Right cardiac atrium (tissue), 5 donors: ENCODE results near the gene SMIM12. TPM values are rescaled to one million over a fixed set of nuclear protein-coding genes. Genes with fewer than 3 reads are reported as not detected.
"Not testable (repeated sequence)": the region's sequence is repeated elsewhere in the genome, so short reads cannot be mapped to it uniquely, and the experiment has no call there.

Experiments used
- ATAC-seq, 2 donors: fragments of 200-7000 bp; cut with Tn5 transposase; one replicate each; pipeline versions ENCODE4 v1.8.0 to v1.9.1; 2020; ENCODE audit warnings: moderate library complexity in 2 of 2, mild to moderate bottlenecking in 1 of 2
- DNase-seq, 3 donors: peaks; one replicate each; pipeline ENCODE4 v3.0.0-alpha.2; 2020
- H3K27ac ChIP-seq: one replicate; pipeline ENCODE4 v1.5.1; 2013; ENCODE audit warnings: mild to moderate bottlenecking, low read length, control low read depth, moderate library complexity
- H3K27me3 ChIP-seq: one replicate; pipeline ENCODE4 v1.6.1; 2013; ENCODE audit not compliant: control insufficient read depth, insufficient read depth
- H3K4me1 ChIP-seq: one replicate; pipeline ENCODE4 v1.6.1; 2013; ENCODE audit warnings: low read length; ENCODE audit not compliant: control insufficient read depth, insufficient read depth
- H3K4me3 ChIP-seq: one replicate; pipeline ENCODE4 v1.5.1; 2013; ENCODE audit warnings: low read length, control low read depth
- H3K9me3 ChIP-seq: one replicate; pipeline ENCODE4 v1.6.1; 2013; ENCODE audit warnings: low read length; ENCODE audit not compliant: control insufficient read depth
- WGBS: extraction: QIAGEN DNeasy Blood & Tissue Kit; methylation state at CpG from one replicate; pipeline ENCODE4 v1.1.7; 2013; 5-methylcytosine and 5-hydroxymethylcytosine counted together
- intact Hi-C, 4 donors: fragments of 100-400 bp; cut with DNase I; formaldehyde crosslinking; loops; one replicate each; pipeline versions ENCODE4 v1.11.0 to v1.14.0; 2022 to 2023
- polyA plus RNA-seq: library from polyadenylated mRNA; stranded (reverse); fragments of 200-250 nt; gene quantifications from one replicate; pipeline ENCODE4 v1.2.3, GENCODE V29; 2013
- total RNA-seq, 4 donors: library from RNA; stranded (reverse); fragmentation: NEBNext Ultra II Directional; extraction: Animal tissue kit (Norgen Biotek cat#: 25700); gene quantifications; one replicate each; pipeline ENCODE4 v1.2.1, GENCODE V29; 2021
- donor health status: healthy with polysubstance abuse.
- donor health status: DM: no; HTN: yes; CAD: no.
- donor health status: DM: no; HTN: no; CAD: no.
- donor health status: DM: no; HTN: yes; CAD: no; lungs with severe emphysema.
- donor health status: DM: yes; HTN: yes; CAD: no.

The SMIM12 gene
- total and polyA plus RNA-seq, 5 donors, result 35.3 to 58.7 (median 40.4) TPM

DNA sequence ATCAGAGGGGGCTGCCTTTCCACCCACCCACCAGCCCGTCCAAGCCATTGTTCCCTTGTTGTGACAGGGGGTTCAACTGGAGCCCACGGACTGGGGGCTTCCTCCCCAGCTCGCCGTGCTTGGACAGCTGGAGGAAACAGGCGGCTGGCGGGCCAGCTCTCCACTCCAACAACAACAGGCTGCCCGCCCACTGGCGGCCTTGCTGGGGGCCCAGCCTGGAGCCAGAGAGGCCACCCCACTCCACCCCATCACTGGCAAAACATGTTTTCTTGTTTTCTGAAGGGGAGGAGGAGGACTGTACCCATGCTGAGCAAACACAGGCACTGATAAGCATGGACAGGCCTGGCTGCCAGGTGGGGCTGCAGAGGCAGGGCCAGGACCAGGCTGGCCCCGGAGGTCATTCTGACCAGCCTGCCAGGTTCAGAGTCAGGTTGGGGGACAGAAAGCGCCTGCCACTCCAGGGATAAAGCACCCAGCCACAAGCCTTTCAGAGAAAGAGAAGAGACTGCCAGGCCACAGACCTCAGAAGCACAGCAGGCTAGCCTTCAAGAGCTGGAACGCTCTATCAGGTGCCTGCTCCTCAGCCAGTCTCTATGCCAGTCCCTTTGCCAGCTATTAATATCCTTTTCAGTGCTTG is 34.0 kb downstream of the SMIM12 start:
- Histone ChIP-seq H3K4me3 (no peak overlapping the region), H3K9me3 (no peaks in the 10 kb centered on the region), H3K27ac (no peak overlapping the region), H3K27me3 (no peaks in the 10 kb centered on the region), H3K4me1 (peaks cover 2% of the 10 kb centered on the region)
- intact Hi-C loops, result no loop called here
- WGBS, result 58% methylated on average over 11 of the region's 11 CpGs
- peak; percentile 37 to 83 (median 77) for DNase-seq
- ATAC-seq, result peak; percentile 88 to 92

DNA sequence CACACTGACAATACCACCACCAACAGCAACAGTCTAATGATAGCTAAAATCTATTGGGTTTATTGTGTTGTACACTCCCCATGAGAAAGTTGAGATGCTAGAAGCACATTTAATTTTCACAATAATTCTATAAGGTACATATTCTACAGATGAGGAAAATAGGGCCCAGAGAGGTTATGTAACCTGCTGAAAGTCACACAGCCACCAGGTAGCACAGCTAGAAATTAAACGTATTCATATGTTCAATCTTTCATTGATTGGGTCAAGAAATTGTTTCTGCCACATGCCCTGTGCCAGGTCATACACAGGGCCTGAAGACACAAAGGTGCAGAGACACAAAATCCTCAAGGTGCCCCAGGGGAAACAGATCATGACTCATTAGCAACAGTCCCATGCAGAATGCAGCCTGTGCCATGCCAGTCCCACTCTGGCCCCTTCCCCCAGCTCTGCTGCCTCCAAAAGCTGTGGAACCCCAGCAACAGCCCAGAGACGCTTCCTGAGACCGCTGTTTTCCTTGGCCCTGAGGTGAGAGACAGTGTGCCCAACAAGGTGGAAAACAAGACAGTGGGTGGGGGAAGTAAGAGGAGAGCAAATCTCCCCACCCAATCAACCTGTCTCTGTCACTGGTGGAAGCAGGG is 34.6 kb downstream of the SMIM12 start:
- Histone ChIP-seq H3K27ac (no peak overlapping the region), H3K4me1 (peaks cover 2% of the 10 kb centered on the region), H3K9me3 (no peaks in the 10 kb centered on the region), H3K27me3 (no peaks in the 10 kb centered on the region), H3K4me3 (no peak overlapping the region)
- 91% methylated on average over 3 of the region's 3 CpGs for WGBS
- intact Hi-C loops, result no loop called here
- ATAC-seq (peak; percentile 45 to 50), DNase-seq (no peak)

DNA sequence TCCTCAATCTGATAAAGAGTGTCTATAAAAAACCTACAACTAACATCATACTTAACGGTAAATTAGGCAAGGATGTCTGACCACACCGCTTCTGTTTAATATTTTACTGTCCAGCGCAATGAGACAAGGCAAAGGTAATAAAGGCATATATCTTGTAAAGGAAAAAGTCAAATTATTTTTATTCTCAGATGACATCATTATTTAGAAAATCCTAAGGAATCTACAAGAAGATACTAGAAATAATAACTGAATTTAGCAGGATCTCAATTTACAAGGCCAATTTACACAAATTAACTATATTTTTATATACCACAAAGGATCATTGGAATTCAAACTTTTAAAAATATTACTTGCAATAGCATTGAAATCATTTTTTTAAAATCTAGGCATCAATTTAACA is 37.3 kb downstream of the SMIM12 start:
- Histone ChIP-seq H3K27ac (no peak overlapping the region), H3K4me1 (peaks cover 2% of the 10 kb centered on the region), H3K9me3 (no peaks in the 10 kb centered on the region), H3K27me3 (no peaks in the 10 kb centered on the region), H3K4me3 (no peak overlapping the region)
- DNase-seq (no peak), ATAC-seq (no peak)
- 72% methylated on average over 3 of the region's 3 CpGs for WGBS
- intact Hi-C loops, result no loop called here

DNA sequence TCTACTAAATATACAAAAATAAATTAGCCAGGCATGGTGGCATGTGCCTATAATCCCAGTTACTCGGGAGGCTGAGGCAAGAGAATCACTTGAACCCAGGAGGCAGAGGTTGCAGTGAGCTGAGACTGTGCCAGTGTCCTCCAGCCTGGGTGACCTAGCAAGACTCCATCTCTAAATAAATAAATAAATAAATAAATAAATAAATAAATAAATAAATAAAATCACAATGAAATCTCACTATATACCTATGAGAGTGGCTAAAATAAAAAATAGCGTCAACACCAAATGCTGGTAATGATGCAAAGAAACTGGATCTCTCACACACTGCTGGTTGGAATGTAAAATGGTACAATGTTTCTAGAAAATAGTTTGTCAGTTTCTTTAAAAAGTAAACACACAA is 40.7 kb downstream of the SMIM12 start:
- DNase-seq, intact Hi-C loops, H3K9me3 ChIP-seq, H3K27ac ChIP-seq, H3K4me1 ChIP-seq, H3K4me3 ChIP-seq, ATAC-seq, H3K27me3 ChIP-seq: not testable (repeated sequence)
- WGBS, result 94% methylated on average over 2 of the region's 2 CpGs

DNA sequence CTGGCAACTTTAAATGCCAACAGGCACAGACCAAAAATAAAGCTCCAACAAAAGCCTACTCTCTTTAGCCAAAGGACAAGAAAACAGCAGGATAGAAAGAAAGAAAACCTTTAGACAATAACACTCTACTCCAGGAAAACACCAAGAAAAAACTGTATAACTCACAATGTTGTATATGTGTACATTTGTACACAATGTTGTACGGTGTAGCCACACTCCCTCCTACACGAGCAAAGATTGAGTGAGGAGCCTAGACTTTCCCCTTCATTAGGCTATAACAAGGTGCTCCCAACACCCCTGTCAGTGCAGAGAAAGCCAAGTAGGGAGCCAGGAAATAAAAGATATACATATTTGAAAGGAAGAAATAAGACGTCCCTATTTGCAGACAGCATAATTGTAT is 42.8 kb downstream of the SMIM12 start:
- DNase-seq (no peak), ATAC-seq (no peak)
- WGBS, result 69% methylated on average over 3 of the region's 3 CpGs
- H3K4me1 ChIP-seq, result no peaks in the 10 kb centered on the region
- no peak overlapping the region for H3K4me3 ChIP-seq
- intact Hi-C loops, result no loop called here
- H3K9me3 ChIP-seq, result no peaks in the 10 kb centered on the region
- H3K27ac ChIP-seq, result no peak overlapping the region
- no peaks in the 10 kb centered on the region for H3K27me3 ChIP-seq

DNA sequence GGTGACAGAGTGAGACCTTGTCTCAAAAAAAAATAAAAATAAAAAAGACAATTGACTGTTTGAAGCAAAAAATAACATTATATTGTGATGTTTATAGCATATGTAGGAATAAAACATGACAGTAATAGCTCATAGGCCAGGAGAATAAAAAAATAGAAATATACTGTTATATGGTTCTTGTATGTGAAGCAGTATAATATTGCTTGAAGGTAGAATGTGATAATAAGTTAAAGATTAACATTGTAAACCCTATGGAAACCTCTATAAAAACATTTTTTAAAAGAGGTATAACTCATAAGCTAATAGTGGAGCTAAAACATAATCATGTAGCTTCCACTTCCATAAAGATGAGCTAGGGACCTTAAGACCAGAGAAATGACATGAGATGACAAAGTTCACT is 43.2 kb downstream of the SMIM12 start:
- H3K27ac ChIP-seq, result no peak overlapping the region
- intact Hi-C loops, result no loop called here
- no peaks in the 10 kb centered on the region for H3K27me3 ChIP-seq
- DNase-seq (no peak), ATAC-seq (no peak)
- H3K9me3 ChIP-seq, result no peaks in the 10 kb centered on the region
- no peaks in the 10 kb centered on the region for H3K4me1 ChIP-seq
- no peak overlapping the region for H3K4me3 ChIP-seq

DNA sequence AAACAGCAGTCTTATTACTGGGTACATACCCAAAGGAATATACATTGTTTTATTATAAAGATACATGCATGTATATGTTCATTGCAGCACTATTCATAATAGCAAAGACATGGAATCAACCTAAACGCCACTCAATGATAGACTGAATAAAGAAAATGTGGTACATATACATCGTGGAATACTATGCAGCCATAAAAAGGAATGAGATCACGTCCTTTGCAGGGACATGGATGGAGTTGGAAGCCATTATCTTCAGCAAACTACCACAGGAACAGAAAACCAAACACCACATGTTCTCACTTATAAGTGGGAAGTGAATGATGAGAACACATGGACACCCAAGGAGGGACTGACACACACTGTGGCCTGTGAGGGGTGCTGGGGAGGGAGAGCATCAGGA is 48.8 kb downstream of the SMIM12 start:
- H3K4me3 ChIP-seq, H3K27ac ChIP-seq, ATAC-seq, H3K27me3 ChIP-seq, intact Hi-C loops, DNase-seq, H3K9me3 ChIP-seq, H3K4me1 ChIP-seq: not testable (repeated sequence)
- WGBS, result 93% methylated on average over 3 of the region's 3 CpGs

DNA sequence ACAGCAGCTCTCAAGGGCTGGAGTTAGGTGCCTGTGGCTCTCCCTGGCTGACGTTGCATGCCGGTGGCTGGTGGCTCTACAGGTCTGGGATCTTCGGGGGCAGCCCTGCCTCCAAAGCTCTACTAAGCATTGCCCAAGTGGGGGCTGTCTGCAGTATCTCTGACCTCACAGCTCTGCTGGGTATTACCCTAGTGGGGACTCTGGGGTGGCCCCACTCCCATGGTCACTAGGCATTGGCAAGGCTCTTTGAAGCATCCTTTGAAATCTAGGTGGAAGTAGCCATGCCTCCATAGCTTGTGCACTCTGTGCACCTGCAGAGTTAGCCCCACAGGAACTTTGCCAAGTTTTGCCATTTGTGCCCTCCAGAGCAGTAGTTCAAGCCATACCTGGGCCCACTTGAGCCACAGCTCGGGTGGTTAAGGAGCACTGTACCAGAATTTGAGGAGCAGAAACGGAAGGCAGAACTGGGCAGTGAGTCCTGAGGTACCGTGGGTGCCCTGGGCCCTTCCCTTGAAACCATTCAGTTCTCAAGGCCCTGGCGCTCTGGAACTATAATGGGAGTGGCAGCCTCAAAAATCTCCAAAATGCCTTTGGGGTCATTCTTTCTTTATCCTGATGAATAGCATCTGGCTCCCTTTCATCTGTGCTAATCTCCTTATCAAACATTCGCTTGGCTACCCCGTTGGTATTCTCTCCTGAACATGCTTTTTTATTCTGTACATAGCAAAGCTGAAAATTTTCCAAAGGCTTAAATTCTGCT is 51.3 kb downstream of the SMIM12 start:
- 88% methylated on average over 9 of the region's 9 CpGs for WGBS
- H3K27me3 ChIP-seq, result no peaks in the 10 kb centered on the region
- no peaks in the 10 kb centered on the region for H3K9me3 ChIP-seq
- peaks cover 3% of the 10 kb centered on the region for H3K4me1 ChIP-seq
- ATAC-seq (no peak), DNase-seq (no peak)
- intact Hi-C loops, result no loop called here
- H3K27ac ChIP-seq, result no peak overlapping the region
- no peak overlapping the region for H3K4me3 ChIP-seq

DNA sequence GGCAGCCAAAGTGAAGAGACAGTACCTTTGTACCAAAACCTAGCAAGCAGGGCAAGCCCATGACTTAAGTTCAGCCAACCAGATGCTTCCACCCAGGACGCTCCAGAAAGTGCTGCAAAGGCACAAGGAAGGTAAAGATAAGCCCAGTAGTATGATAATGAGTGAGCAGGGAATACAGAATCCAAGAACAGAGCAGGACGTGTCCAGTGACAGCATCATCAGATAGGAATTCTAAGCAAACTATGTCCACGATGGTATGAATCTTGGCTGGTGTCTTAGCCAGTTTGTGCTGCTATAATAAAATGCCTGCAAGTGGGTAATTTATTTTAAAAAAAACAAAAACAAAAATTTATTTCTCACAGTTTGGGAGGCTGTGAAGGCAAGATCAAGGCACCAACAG is 53.2 kb downstream of the SMIM12 start:
- intact Hi-C loops, result no loop called here
- no peaks in the 10 kb centered on the region for H3K9me3 ChIP-seq
- no peak overlapping the region for H3K4me3 ChIP-seq
- DNase-seq (no peak), ATAC-seq (no peak)
- 44% methylated on average over 3 of the region's 3 CpGs for WGBS
- H3K4me1 ChIP-seq, result peaks cover 3% of the 10 kb centered on the region
- H3K27me3 ChIP-seq, result no peaks in the 10 kb centered on the region
- H3K27ac ChIP-seq, result no peak overlapping the region

DNA sequence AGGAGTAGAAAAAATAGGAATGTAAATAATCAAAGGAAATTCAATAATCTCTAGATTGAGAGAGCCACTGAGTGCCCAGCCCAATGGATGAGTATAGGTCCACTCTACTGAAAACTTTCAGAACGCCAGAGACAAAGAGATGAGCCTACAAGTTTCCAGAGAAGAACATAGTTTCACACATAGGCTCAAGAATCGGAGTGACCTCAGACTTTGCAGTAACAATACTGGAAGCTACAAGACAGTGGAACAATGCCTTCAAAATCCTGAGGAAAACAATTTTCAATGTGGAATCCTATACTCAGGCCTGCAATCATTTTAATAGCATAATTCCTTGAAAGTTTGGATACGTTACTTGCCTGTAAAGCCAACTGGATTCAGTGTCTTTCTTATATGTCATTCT is 55.8 kb downstream of the SMIM12 start:
- no peak for ATAC-seq
- intact Hi-C loops, result no loop called here
- 96% methylated on average over 3 of the region's 3 CpGs for WGBS
- Histone ChIP-seq H3K27me3 (no peaks in the 10 kb centered on the region), H3K9me3 (no peaks in the 10 kb centered on the region), H3K4me1 (peaks cover 4% of the 10 kb centered on the region), H3K4me3 (no peak overlapping the region), H3K27ac (no peak overlapping the region)
- no peak for DNase-seq
